Panc1 (cell line): ENCODE results near the gene RPRD1B. TPM values are rescaled to one million over a fixed set of nuclear protein-coding genes. Genes with fewer than 3 reads are reported as not detected.

Experiments used
- ATAC-seq: fragments of 200-7000 bp; cut with Tn5 transposase; 2 replicates; pipeline ENCODE4 v1.9.1; 2020; ENCODE audit warnings: mild to moderate bottlenecking, moderate library complexity
- BruUV-seq: library from RNA; stranded (reverse); fragments of 400-500 nt; replicated peaks from 2 replicates; lab custom pipeline; 2021; lab: Mats Ljungman, UMichigan
- CTCF ChIA-PET: fragments of 300-600 bp; sonication (Branson Sonifier 250); formaldehyde crosslinking; loops from one replicate; lab custom pipeline; 2022; ENCODE audit warnings: antibody characterized with exemption; lab: Charles Lee
- POLR2A ChIA-PET: fragments of 300-600 bp; sonication (Branson Sonifier 250); formaldehyde crosslinking; loops from one replicate; lab custom pipeline; 2022; ENCODE audit warnings: antibody characterized with exemption; lab: Charles Lee
- DNase-seq: peaks from one replicate; pipeline ENCODE4 v3.0.0-alpha.2; 2010; ENCODE audit warnings: low read depth, low spot score
- H3K27ac ChIP-seq: 2 replicates; pipeline ENCODE4 v1.5.1; 2011; ENCODE audit warnings: mild to moderate bottlenecking, low read length, inconsistent platforms
- H3K27me3 ChIP-seq: fragments of 200-500 bp; sonication (Bioruptor generic); 2 replicates; pipeline ENCODE4 v1.6.0; 2014; ENCODE audit warnings: low read length, inconsistent platforms; ENCODE audit not compliant: control insufficient read depth, insufficient read depth
- H3K36me3 ChIP-seq: fragments of 200-500 bp; sonication (Bioruptor generic); 2 replicates; pipeline ENCODE4 v1.5.1; 2014; ENCODE audit warnings: inconsistent platforms, mild to moderate bottlenecking, low read length, moderate library complexity; ENCODE audit not compliant: control insufficient read depth, insufficient read depth
- H3K4me1 ChIP-seq: 2 replicates; pipeline ENCODE4 v1.5.1; 2011; ENCODE audit warnings: inconsistent platforms, mild to moderate bottlenecking, low read length, moderate library complexity; ENCODE audit not compliant: control insufficient read depth, insufficient read depth
- H3K4me3 ChIP-seq, 2 experiments: 2 replicates each; pipeline ENCODE4 v1.5.1; 2011 to 2012; ENCODE audit warnings: low read depth in 2 of 2, low read length in 2 of 2, mild to moderate bottlenecking in 2 of 2, inconsistent platforms in 1 of 2, moderate library complexity in 1 of 2
- H3K9me3 ChIP-seq: fragments of 200-500 bp; sonication (Bioruptor generic); 2 replicates; pipeline ENCODE4 v1.5.1; 2014; ENCODE audit warnings: low read depth, mild to moderate bottlenecking, inconsistent platforms, low read length, moderate library complexity; ENCODE audit not compliant: control insufficient read depth, insufficient read depth
- CTCF ChIP-seq: fragments of 450-650 bp; IDR thresholded peaks from 2 replicates; pipeline ENCODE4 v1.5.1; 2017; ENCODE audit warnings: mild to moderate bottlenecking
- POLR2AphosphoS5 ChIP-seq: IDR thresholded peaks from 2 replicates; pipeline ENCODE4 v1.6.1; 2012; ENCODE audit warnings: mild to moderate bottlenecking, low read depth, low read length, moderate library complexity
- REST ChIP-seq, 2 experiments: IDR thresholded peaks; 2 replicates each; pipeline ENCODE4 v1.6.1; 2011 to 2012; ENCODE audit warnings: low read depth in 2 of 2, control low read depth in 1 of 2, low read length in 1 of 2, mild to moderate bottlenecking in 1 of 2, moderate library complexity in 1 of 2; ENCODE audit not compliant: insufficient read depth in 1 of 2
- SIN3A ChIP-seq: IDR thresholded peaks from 2 replicates; pipeline ENCODE4 v1.6.1; 2012; ENCODE audit warnings: low read depth, mild to moderate bottlenecking, low read length, moderate library complexity, borderline replicate concordance; ENCODE audit not compliant: insufficient read depth
- TCF7L2 ChIP-seq: IDR thresholded peaks from 2 replicates; pipeline ENCODE4 v1.6.1; 2011; ENCODE audit warnings: mild to moderate bottlenecking, low read depth, low read length, inconsistent platforms
- in situ Hi-C: cut with HindIII; loops from 2 replicates; pipeline ENCODE4 v1.10.0; 2016; ENCODE audit warnings: low sequenced_read_pairs, low pct_unique_long_range_greater_than_20kb
- intact Hi-C: fragments of 100-400 bp; cut with micrococcal nuclease; formaldehyde crosslinking; loops from one replicate; pipeline ENCODE4 v1.10.0; 2022; ENCODE audit not compliant: unreplicated experiment
- total RNA-seq: library from RNA; stranded (reverse); gene quantifications from one replicate; pipeline ENCODE4 v1.2.1, GENCODE V29; 2021; ENCODE audit not compliant: unreplicated experiment

RPRD1B gene
- total RNA-seq, 1 experiment from 2014 or later, result 33.6 TPM

GRCh38 chr20:38000293-38000692 is 33.3 kb upstream of the RPRD1B start:
- Histone ChIP-seq H3K36me3 (peaks cover 13% of the 10 kb centered on the region; the same call in 1 of the 2 replicates), H3K27me3 (no peaks in the 10 kb centered on the region), H3K9me3 (no peaks in the 10 kb centered on the region), H3K4me3 (no peak overlapping the region), H3K4me1 (no peaks in the 10 kb centered on the region), H3K27ac (no peak overlapping the region)
- no peak for TF ChIP-seq CTCF
- no peak for TF ChIP-seq TCF7L2
- TF ChIP-seq POLR2AphosphoS5, result no peak
- TF ChIP-seq REST (IDR thresholded peaks at IDR 0.05; ENCODE audit: insufficient read depth in 1 of 2, low read depth in 2 of 2, low read length in 1 of 2), result no peak
- TF ChIP-seq SIN3A, result no peak
- ATAC-seq, result no peak
- BruUV-seq, result no TSS peak
- ChIA-PET CTCF (no interaction called here), POLR2A (no interaction called here)
- in situ Hi-C loops (no loop called here), intact Hi-C loops (no loop called here)
- no peak for DNase-seq

- ChIA-PET CTCF (no interaction called here), POLR2A (no interaction called here)
- Histone ChIP-seq H3K9me3 (no peaks in the 10 kb centered on the region), H3K36me3 (peaks cover 11% of the 10 kb centered on the region; the same call in 1 of the 2 replicates), H3K27ac (no peak overlapping the region), H3K4me1 (no peaks in the 10 kb centered on the region), H3K27me3 (no peaks in the 10 kb centered on the region), H3K4me3 (no peak overlapping the region)
- no TSS peak for BruUV-seq
- TF ChIP-seq REST (IDR thresholded peaks at IDR 0.05; ENCODE audit: insufficient read depth in 1 of 2, low read depth in 2 of 2, low read length in 1 of 2) (no peak), TCF7L2 (no peak), SIN3A (no peak), CTCF (no peak), POLR2AphosphoS5 (no peak)
- ATAC-seq (no peak; the same call in 1 of the 2 replicates), DNase-seq (no peak)
- in situ Hi-C loops (no loop called here), intact Hi-C loops (no loop called here)
These were observed 32.2 kb upstream of the RPRD1B start for GRCh38 chr20:38001173-38001875.
